Muscle of leg (tissue), 11 donors: Measurements from ENCODE around the gene PRAMEF9. TPM values are rescaled to one million over a fixed set of nuclear protein-coding genes. Genes with fewer than 3 reads are reported as not detected.
"Not testable (repeated sequence)": the region's sequence is repeated elsewhere in the genome, so short reads cannot be mapped to it uniquely, and the experiment has no call there.

Experiments used
- DNase-seq: peaks from one replicate; pipeline ENCODE4 v3.0.0; 2013
- H3K27ac ChIP-seq: one replicate; pipeline ENCODE4 v1.5.1; 2013; ENCODE audit warnings: mild to moderate bottlenecking, low read length, control low read depth
- H3K27me3 ChIP-seq: one replicate; pipeline ENCODE4 v1.6.1; 2013; ENCODE audit warnings: low read length; ENCODE audit not compliant: control insufficient read depth, insufficient read depth
- H3K36me3 ChIP-seq: one replicate; pipeline ENCODE4 v1.6.1; 2013; ENCODE audit warnings: low read length; ENCODE audit not compliant: control insufficient read depth, insufficient read depth
- H3K4me1 ChIP-seq: one replicate; pipeline ENCODE4 v1.6.1; 2013; ENCODE audit warnings: low read length; ENCODE audit not compliant: control insufficient read depth, insufficient read depth
- H3K4me3 ChIP-seq: one replicate; pipeline ENCODE4 v1.5.1; 2013; ENCODE audit warnings: low read length, control low read depth
- H3K9me3 ChIP-seq: replicated peaks from 2 replicates; pipeline ENCODE4 v1.6.1; 2013; ENCODE audit warnings: low read depth, low read length; ENCODE audit not compliant: control insufficient read depth
- WGBS: methylation state at CpG from one replicate; pipeline ENCODE4 v1.1.5; 2013; ENCODE audit warnings: missing lambda C conversion rate; ENCODE audit not compliant: insufficient coverage; 5-methylcytosine and 5-hydroxymethylcytosine counted together
- polyA plus RNA-seq, 8 donors: library from polyadenylated mRNA; unstranded; fragments of 120-200 nt; gene quantifications; one replicate each; pipeline versions ENCODE4 v1.2.1 to v1.2.3, GENCODE V29; 2013; ENCODE audit warnings: inconsistent platforms in 1 of 8, low replicate concordance in 1 of 8; ENCODE audit not compliant: insufficient read length in 8 of 8, insufficient read depth in 1 of 8
- total RNA-seq: library from RNA; stranded (reverse); fragments of 120-200 nt; gene quantifications from one replicate; pipeline ENCODE4 v1.2.4, GENCODE V29; 2013

Gene PRAMEF9
- total and polyA plus RNA-seq, 9 donors = not detected

DNA sequence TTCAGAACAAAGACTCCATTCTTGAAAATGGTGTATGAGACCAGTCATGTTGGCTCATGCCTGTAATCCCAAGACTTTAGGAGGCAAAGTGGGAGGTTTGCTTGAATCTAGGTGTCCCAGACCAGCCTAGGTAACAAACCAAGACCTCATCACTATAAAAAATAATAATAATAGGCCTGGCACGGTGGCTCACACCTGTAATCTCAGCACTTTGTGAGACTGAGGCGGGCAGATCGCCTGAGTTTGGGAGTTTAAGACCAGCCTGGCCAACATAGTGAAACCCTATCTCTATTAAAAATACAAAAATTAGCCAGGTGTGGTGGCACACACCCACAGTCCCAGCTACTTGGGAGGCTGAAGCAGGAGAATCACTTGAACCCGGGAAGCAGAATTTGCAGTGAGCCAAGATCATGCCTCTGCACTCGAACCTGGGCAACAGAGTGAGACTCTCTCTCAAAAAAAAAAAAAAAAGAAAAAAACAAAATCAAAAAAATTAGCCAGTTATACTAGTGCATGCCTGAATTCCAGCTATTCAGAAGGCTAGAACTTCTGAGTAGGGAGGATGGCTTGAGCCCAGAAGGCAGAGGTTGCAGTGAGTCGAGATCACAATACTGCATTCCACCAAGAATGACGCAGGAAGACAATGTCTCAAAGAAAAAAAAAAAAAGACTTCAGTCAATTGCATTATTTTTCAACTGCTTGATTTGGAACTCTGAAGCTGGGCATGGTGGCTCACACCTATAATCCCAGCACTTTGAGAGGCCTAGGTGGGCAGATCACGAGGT lies 55.8 kb downstream of the PRAMEF9 start:
- H3K27ac ChIP-seq, DNase-seq, H3K36me3 ChIP-seq, H3K4me3 ChIP-seq, H3K4me1 ChIP-seq, H3K27me3 ChIP-seq, H3K9me3 ChIP-seq: not testable (repeated sequence)
- 67% methylated on average over 4 of the region's 8 CpGs for WGBS

DNA sequence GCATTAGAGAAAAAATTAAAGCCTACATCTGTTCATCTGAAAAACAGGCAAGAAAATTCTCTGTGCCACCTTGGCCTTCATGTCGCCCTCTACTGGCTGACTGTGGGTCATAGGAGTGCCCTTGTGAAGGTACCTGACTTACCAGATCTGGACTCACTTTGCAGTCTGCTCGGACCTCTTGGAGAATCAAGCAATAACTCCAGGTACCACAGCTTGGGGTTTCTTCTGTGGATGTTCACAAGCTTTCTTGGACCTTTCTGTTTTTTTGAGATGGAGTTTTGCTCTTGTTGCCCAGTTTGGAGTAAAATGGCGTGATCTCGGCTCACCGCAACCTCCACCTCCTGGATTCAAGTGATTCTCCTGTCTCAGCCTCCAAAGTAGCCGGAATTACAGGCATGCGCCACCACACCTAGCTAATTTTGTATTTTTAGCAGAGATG lies 56.7 kb downstream of the PRAMEF9 start:
- Histone ChIP-seq H3K27ac (no peak overlapping the region), H3K9me3 (peaks cover 5% of the 10 kb centered on the region), H3K36me3 (no peaks in the 10 kb centered on the region), H3K27me3 (no peaks in the 10 kb centered on the region), H3K4me1 (no peaks in the 10 kb centered on the region), H3K4me3 (no peak overlapping the region)
- 77% methylated on average over 7 of the region's 7 CpGs for WGBS
- DNase-seq = no peak

Other genes starting within 250 kb of the PRAMEF9 start
- not detected for gene PRAMEF6, start 224.3 kb upstream of the PRAMEF9 start, total RNA-seq
- not detected for gene PRAMEF6, start 224.3 kb upstream of the PRAMEF9 start, polyA plus RNA-seq
- gene PRAMEF27, start 115.3 kb upstream of the PRAMEF9 start, total RNA-seq = not detected
- gene PRAMEF27, start 115.3 kb upstream of the PRAMEF9 start, polyA plus RNA-seq = not detected
- not detected for gene HNRNPCL3, start 111.1 kb upstream of the PRAMEF9 start, total RNA-seq
- gene HNRNPCL3, start 111.1 kb upstream of the PRAMEF9 start, polyA plus RNA-seq = not detected
- gene PRAMEF25, start 101.1 kb upstream of the PRAMEF9 start, total RNA-seq = not detected
- not detected for gene PRAMEF25, start 101.1 kb upstream of the PRAMEF9 start, polyA plus RNA-seq
- gene HNRNPCL2, start 55.0 kb upstream of the PRAMEF9 start, total RNA-seq = not detected
- gene HNRNPCL2, start 55.0 kb upstream of the PRAMEF9 start, polyA plus RNA-seq = under 1 TPM in 1 of 8 donors, not detected in 7; 0.14 TPM
- not detected for gene PRAMEF26, start 15.8 kb upstream of the PRAMEF9 start, total RNA-seq
- not detected for gene PRAMEF26, start 15.8 kb upstream of the PRAMEF9 start, polyA plus RNA-seq
- not detected for gene HNRNPCL4, start 6.2 kb upstream of the PRAMEF9 start, total RNA-seq
- gene HNRNPCL4, start 6.2 kb upstream of the PRAMEF9 start, polyA plus RNA-seq = under 1 TPM in 4 of 8 donors, not detected in 4; 0.19 to 0.42 (median 0.26) TPM
- not detected for gene PRAMEF13, start 29.6 kb downstream of the PRAMEF9 start, total RNA-seq
- not detected for gene PRAMEF13, start 29.6 kb downstream of the PRAMEF9 start, polyA plus RNA-seq
- not detected for gene PRAMEF18, start 54.3 kb downstream of the PRAMEF9 start, total RNA-seq
- not detected for gene PRAMEF18, start 54.3 kb downstream of the PRAMEF9 start, polyA plus RNA-seq
- gene PRAMEF5, start 82.3 kb downstream of the PRAMEF9 start, total RNA-seq = not detected
- not detected for gene PRAMEF5, start 82.3 kb downstream of the PRAMEF9 start, polyA plus RNA-seq
- not detected for gene PRAMEF8, start 113.3 kb downstream of the PRAMEF9 start, total RNA-seq
- not detected for gene PRAMEF8, start 113.3 kb downstream of the PRAMEF9 start, polyA plus RNA-seq
- gene PRAMEF33, start 131.7 kb downstream of the PRAMEF9 start, total RNA-seq = not detected
- under 1 TPM in 1 of 8 donors, not detected in 7; 0.13 TPM for gene PRAMEF33, start 131.7 kb downstream of the PRAMEF9 start, polyA plus RNA-seq
- gene PRAMEF15, start 143.7 kb downstream of the PRAMEF9 start, total RNA-seq = not detected
- gene PRAMEF15, start 143.7 kb downstream of the PRAMEF9 start, polyA plus RNA-seq = not detected
- gene PRAMEF14, start 175.3 kb downstream of the PRAMEF9 start, total RNA-seq = not detected
- not detected for gene PRAMEF14, start 175.3 kb downstream of the PRAMEF9 start, polyA plus RNA-seq
- gene PRAMEF19, start 200.1 kb downstream of the PRAMEF9 start, total RNA-seq = not detected
- gene PRAMEF19, start 200.1 kb downstream of the PRAMEF9 start, polyA plus RNA-seq = not detected
- gene PRAMEF17, start 217.8 kb downstream of the PRAMEF9 start, total RNA-seq = not detected
- gene PRAMEF17, start 217.8 kb downstream of the PRAMEF9 start, polyA plus RNA-seq = not detected
- not detected for gene PRAMEF20, start 238.6 kb downstream of the PRAMEF9 start, total RNA-seq
- gene PRAMEF20, start 238.6 kb downstream of the PRAMEF9 start, polyA plus RNA-seq = not detected